ENCODE measurements around the gene SALL3.

SALL3 gene

GRCh38 chr18:78975292-78975691 lies 4.3 kb upstream of the SALL3 start:
- Histone ChIP-seq H3K9ac (ENCODE audit: low read length) (no peak overlapping the region), H3K4me1 (ENCODE audit: control insufficient read depth, insufficient read depth, low read length) (no peaks in the 10 kb centered on the region), H3K9me3 (ENCODE audit: control insufficient read depth, low read length) (peaks cover 8% of the 10 kb centered on the region), H3K27me3 (replicated peaks; ENCODE audit: control insufficient read depth, insufficient read depth, low read length) (peaks cover 59% of the 10 kb centered on the region), H3K36me3 (ENCODE audit: control insufficient read depth, insufficient read depth, low read length, severe bottlenecking) (no peaks in the 10 kb centered on the region), H3K4me3 (ENCODE audit: low read length) (no peak overlapping the region)
- DNase-seq (ENCODE audit: low read depth): no peak

- Histone ChIP-seq H3K4me3 (ENCODE audit: low read length) (no peak overlapping the region), H3K4me1 (ENCODE audit: control insufficient read depth, insufficient read depth, low read length) (no peaks in the 10 kb centered on the region), H3K9ac (ENCODE audit: low read length) (no peak overlapping the region), H3K27me3 (replicated peaks; ENCODE audit: control insufficient read depth, insufficient read depth, low read length) (peaks cover 55% of the 10 kb centered on the region), H3K9me3 (ENCODE audit: control insufficient read depth, low read length) (peaks cover 8% of the 10 kb centered on the region), H3K36me3 (ENCODE audit: control insufficient read depth, insufficient read depth, low read length, severe bottlenecking) (no peaks in the 10 kb centered on the region)
- no peak for DNase-seq (ENCODE audit: low read depth)
Observed at GRCh38 chr18:78975699-78976335, 3.8 kb upstream of the SALL3 start.

- DNase-seq (ENCODE audit: low read depth): peak; percentile 0
- Histone ChIP-seq H3K27me3 (replicated peaks; ENCODE audit: control insufficient read depth, insufficient read depth, low read length) (peaks cover 55% of the 10 kb centered on the region), H3K4me3 (ENCODE audit: low read length) (no peak overlapping the region), H3K9ac (ENCODE audit: low read length) (no peak overlapping the region), H3K36me3 (ENCODE audit: control insufficient read depth, insufficient read depth, low read length, severe bottlenecking) (no peaks in the 10 kb centered on the region), H3K9me3 (ENCODE audit: control insufficient read depth, low read length) (peaks cover 15% of the 10 kb centered on the region), H3K4me1 (ENCODE audit: control insufficient read depth, insufficient read depth, low read length) (no peaks in the 10 kb centered on the region)
Observed at GRCh38 chr18:78976765-78977636, 2.6 kb upstream of the SALL3 start.

- H3K4me3 ChIP-seq (ENCODE audit: low read length): no peak overlapping the region
- H3K9me3 ChIP-seq (ENCODE audit: control insufficient read depth, low read length): peaks cover 19% of the 10 kb centered on the region
- H3K9ac ChIP-seq (ENCODE audit: low read length): no peak overlapping the region
- DNase-seq (ENCODE audit: low read depth): no peak
- H3K4me1 ChIP-seq (ENCODE audit: control insufficient read depth, insufficient read depth, low read length): no peaks in the 10 kb centered on the region
- no peaks in the 10 kb centered on the region for H3K36me3 ChIP-seq (ENCODE audit: control insufficient read depth, insufficient read depth, low read length, severe bottlenecking)
- H3K27me3 ChIP-seq (replicated peaks; ENCODE audit: control insufficient read depth, insufficient read depth, low read length): peaks cover 55% of the 10 kb centered on the region
Observed at GRCh38 chr18:78977637-78978348, 1.8 kb upstream of the SALL3 start.

GRCh38 chr18:78978349-78979055 lies 1.1 kb upstream of the SALL3 start:
- H3K9me3 ChIP-seq (ENCODE audit: control insufficient read depth, low read length): peaks cover 19% of the 10 kb centered on the region
- H3K4me3 ChIP-seq (ENCODE audit: low read length): no peak overlapping the region
- H3K4me1 ChIP-seq (ENCODE audit: control insufficient read depth, insufficient read depth, low read length): no peaks in the 10 kb centered on the region
- peaks cover 59% of the 10 kb centered on the region for H3K27me3 ChIP-seq (replicated peaks; ENCODE audit: control insufficient read depth, insufficient read depth, low read length)
- no peak overlapping the region for H3K9ac ChIP-seq (ENCODE audit: low read length)
- no peak for DNase-seq (ENCODE audit: low read depth)
- no peaks in the 10 kb centered on the region for H3K36me3 ChIP-seq (ENCODE audit: control insufficient read depth, insufficient read depth, low read length, severe bottlenecking)

GRCh38 chr18:78979056-78979729 lies 425 bp upstream of the SALL3 start:
- Histone ChIP-seq H3K4me3 (ENCODE audit: low read length) (no peak overlapping the region), H3K9ac (ENCODE audit: low read length) (no peak overlapping the region), H3K36me3 (ENCODE audit: control insufficient read depth, insufficient read depth, low read length, severe bottlenecking) (no peaks in the 10 kb centered on the region), H3K4me1 (ENCODE audit: control insufficient read depth, insufficient read depth, low read length) (no peaks in the 10 kb centered on the region), H3K27me3 (replicated peaks; ENCODE audit: control insufficient read depth, insufficient read depth, low read length) (peaks cover 66% of the 10 kb centered on the region), H3K9me3 (ENCODE audit: control insufficient read depth, low read length) (peaks cover 19% of the 10 kb centered on the region)
- no peak for DNase-seq (ENCODE audit: low read depth)

- no peak overlapping the region for H3K9ac ChIP-seq (ENCODE audit: low read length)
- H3K27me3 ChIP-seq (replicated peaks; ENCODE audit: control insufficient read depth, insufficient read depth, low read length): peaks cover 68% of the 10 kb centered on the region
- no peaks in the 10 kb centered on the region for H3K36me3 ChIP-seq (ENCODE audit: control insufficient read depth, insufficient read depth, low read length, severe bottlenecking)
- H3K4me1 ChIP-seq (ENCODE audit: control insufficient read depth, insufficient read depth, low read length): no peaks in the 10 kb centered on the region
- peaks cover 19% of the 10 kb centered on the region for H3K9me3 ChIP-seq (ENCODE audit: control insufficient read depth, low read length)
- H3K4me3 ChIP-seq (ENCODE audit: low read length): no peak overlapping the region
- DNase-seq (ENCODE audit: low read depth): no peak
Observed at GRCh38 chr18:78980279-78980771, 707 bp downstream of the SALL3 start.

- Histone ChIP-seq H3K36me3 (ENCODE audit: control insufficient read depth, insufficient read depth, low read length, severe bottlenecking) (no peaks in the 10 kb centered on the region), H3K9ac (ENCODE audit: low read length) (no peak overlapping the region), H3K9me3 (ENCODE audit: control insufficient read depth, low read length) (peaks cover 14% of the 10 kb centered on the region), H3K27me3 (replicated peaks; ENCODE audit: control insufficient read depth, insufficient read depth, low read length) (peaks cover 68% of the 10 kb centered on the region), H3K4me1 (ENCODE audit: control insufficient read depth, insufficient read depth, low read length) (no peaks in the 10 kb centered on the region), H3K4me3 (ENCODE audit: low read length) (no peak overlapping the region)
- no peak for DNase-seq (ENCODE audit: low read depth)
Observed at GRCh38 chr18:78980777-78981380, 1.3 kb downstream of the SALL3 start.

- no peaks in the 10 kb centered on the region for H3K4me1 ChIP-seq (ENCODE audit: control insufficient read depth, insufficient read depth, low read length)
- no peaks in the 10 kb centered on the region for H3K36me3 ChIP-seq (ENCODE audit: control insufficient read depth, insufficient read depth, low read length, severe bottlenecking)
- no peak overlapping the region for H3K4me3 ChIP-seq (ENCODE audit: low read length)
- no peak for DNase-seq (ENCODE audit: low read depth)
- peaks cover 14% of the 10 kb centered on the region for H3K9me3 ChIP-seq (ENCODE audit: control insufficient read depth, low read length)
- peaks cover 65% of the 10 kb centered on the region for H3K27me3 ChIP-seq (replicated peaks; ENCODE audit: control insufficient read depth, insufficient read depth, low read length)
- H3K9ac ChIP-seq (ENCODE audit: low read length): no peak overlapping the region
Observed at GRCh38 chr18:78981394-78981831, 1.8 kb downstream of the SALL3 start.

GRCh38 chr18:78981989-78982620 lies 2.5 kb downstream of the SALL3 start:
- H3K9me3 ChIP-seq (ENCODE audit: control insufficient read depth, low read length): peaks cover 14% of the 10 kb centered on the region
- no peaks in the 10 kb centered on the region for H3K36me3 ChIP-seq (ENCODE audit: control insufficient read depth, insufficient read depth, low read length, severe bottlenecking)
- peaks cover 60% of the 10 kb centered on the region for H3K27me3 ChIP-seq (replicated peaks; ENCODE audit: control insufficient read depth, insufficient read depth, low read length)
- H3K4me3 ChIP-seq (ENCODE audit: low read length): no peak overlapping the region
- no peak overlapping the region for H3K9ac ChIP-seq (ENCODE audit: low read length)
- peak; percentile 1 for DNase-seq (ENCODE audit: low read depth)
- no peaks in the 10 kb centered on the region for H3K4me1 ChIP-seq (ENCODE audit: control insufficient read depth, insufficient read depth, low read length)

Data from adipocyte (in vitro differentiated cells).